Fibroblast of mammary gland (primary cell): ENCODE measurements around the gene PPP1R13B.

Experiments used
- DNase-seq: peaks from one replicate; pipeline ENCODE4 v3.0.0-alpha.2; 2010; ENCODE audit warnings: low read depth
- H3K4me3 ChIP-seq: 2 replicates; pipeline ENCODE4 v1.5.1; 2011; ENCODE audit warnings: low read depth, mild to moderate bottlenecking, low read length, moderate library complexity; ENCODE audit not compliant: control insufficient read depth
- CTCF ChIP-seq: conservative IDR thresholded peaks from 2 replicates; pipeline ENCODE4 v1.5.1; 2011; ENCODE audit warnings: low read depth, low read length, inconsistent platforms; ENCODE audit not compliant: control insufficient read depth, insufficient read depth

PPP1R13B gene

GRCh38 chr14:103703433-103704385 is 143.7 kb downstream of the PPP1R13B start:
- DNase-seq: no peak
- no peak for TF ChIP-seq CTCF
- H3K4me3 ChIP-seq: no peak overlapping the region

- H3K4me3 ChIP-seq: no peak overlapping the region
- DNase-seq: no peak
- TF ChIP-seq CTCF: no peak
Observed at GRCh38 chr14:103702497-103703432, 144.6 kb downstream of the PPP1R13B start.

- TF ChIP-seq CTCF: no peak
- no peak for DNase-seq
- no peak overlapping the region for H3K4me3 ChIP-seq
Observed at GRCh38 chr14:103702095-103702494, 145.3 kb downstream of the PPP1R13B start.

- DNase-seq: no peak
- TF ChIP-seq CTCF: no peak
- no peak overlapping the region for H3K4me3 ChIP-seq
Observed at GRCh38 chr14:103700753-103701490, 146.5 kb downstream of the PPP1R13B start.

GRCh38 chr14:103699901-103700752 is 147.2 kb downstream of the PPP1R13B start:
- no peak for DNase-seq
- no peak for TF ChIP-seq CTCF
- no peak overlapping the region for H3K4me3 ChIP-seq
